Fibroblast of the conjunctiva (primary cell): ENCODE measurements around the gene SUPT4H1.

Experiments
- DNase-seq: peaks from one replicate; pipeline ENCODE4 v3.0.0-alpha.2; 2010; ENCODE audit warnings: low read depth

The SUPT4H1 gene

GRCh38 chr17:58329035-58329809 is 22.8 kb downstream of the SUPT4H1 start:
- DNase-seq = no peak

GRCh38 chr17:58328195-58329034 is 23.6 kb downstream of the SUPT4H1 start, which contains the start of gene TSPOAP1:
Gene TSPOAP1 (minus strand): TSS chr17:58328795. CDS start chr17:58327920, 875 bp downstream.
- no peak for DNase-seq

DNA sequence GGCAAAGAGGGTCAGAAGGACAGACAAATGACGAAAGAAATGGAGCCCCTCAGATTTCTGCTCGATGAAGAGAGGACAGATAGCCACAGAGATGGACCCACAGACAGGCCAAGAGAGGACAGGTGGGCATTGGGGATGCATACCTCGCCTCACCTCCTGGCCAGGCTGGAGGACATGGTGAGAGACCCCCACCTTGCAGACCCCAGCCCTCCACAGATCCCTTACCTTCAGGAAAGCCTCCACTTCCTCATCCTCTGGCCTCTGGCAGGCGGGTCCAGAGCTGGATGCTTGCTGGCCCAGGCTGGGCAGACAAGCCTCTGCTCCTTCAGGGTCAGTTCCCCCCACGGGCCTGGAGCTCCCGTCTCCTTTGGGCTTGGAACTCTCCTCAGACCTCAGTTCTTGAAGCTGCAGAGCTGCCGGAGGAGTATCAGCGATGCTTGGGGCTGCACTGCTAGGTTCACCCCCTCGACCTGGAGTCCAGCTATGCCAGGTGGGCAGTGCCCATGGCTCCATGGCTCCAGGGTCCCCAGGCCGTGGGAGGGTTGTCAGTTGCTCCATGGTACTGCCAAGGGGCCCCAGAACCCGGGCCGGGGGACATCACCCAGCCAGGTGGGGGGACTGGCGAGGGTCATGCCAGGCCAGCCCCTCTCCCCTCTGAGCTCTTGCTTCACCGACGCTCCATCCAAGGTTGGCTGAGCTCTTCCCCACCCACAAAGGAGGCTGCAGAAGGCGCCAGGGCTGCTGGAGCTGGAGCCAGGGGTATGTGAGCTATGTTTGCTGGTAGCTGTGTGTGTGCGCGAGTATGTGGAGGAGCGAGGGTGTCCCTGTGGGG is 24.4 kb downstream of the SUPT4H1 start:
- DNase-seq = no peak

GRCh38 chr17:58326609-58327362 is 25.2 kb downstream of the SUPT4H1 start:
- no peak for DNase-seq

DNA sequence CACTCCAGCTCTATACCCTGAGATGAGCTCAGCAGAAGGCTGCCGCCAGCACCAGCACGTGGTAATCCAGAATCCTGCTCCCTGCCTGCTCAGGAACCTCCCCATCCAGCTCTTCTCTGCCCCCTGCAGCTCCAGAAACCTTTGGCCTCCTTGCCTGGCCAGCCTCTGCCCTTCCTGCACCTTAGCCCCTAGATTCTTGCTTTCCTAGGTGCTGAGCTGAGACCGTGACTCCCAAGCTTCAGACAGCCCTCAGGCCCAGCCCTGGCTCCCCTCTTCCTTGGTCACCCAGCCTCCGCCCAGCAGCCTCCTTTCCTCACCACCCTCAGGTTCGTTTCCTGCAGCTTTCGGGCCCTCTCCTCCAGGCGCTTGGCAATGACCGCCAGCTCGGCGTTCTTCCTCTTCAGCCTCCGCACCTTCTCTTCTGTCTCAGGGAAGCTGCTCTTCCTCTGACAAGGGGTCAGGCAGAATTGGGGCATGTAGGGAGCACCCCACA is 26.0 kb downstream of the SUPT4H1 start:
- no peak for DNase-seq

DNA sequence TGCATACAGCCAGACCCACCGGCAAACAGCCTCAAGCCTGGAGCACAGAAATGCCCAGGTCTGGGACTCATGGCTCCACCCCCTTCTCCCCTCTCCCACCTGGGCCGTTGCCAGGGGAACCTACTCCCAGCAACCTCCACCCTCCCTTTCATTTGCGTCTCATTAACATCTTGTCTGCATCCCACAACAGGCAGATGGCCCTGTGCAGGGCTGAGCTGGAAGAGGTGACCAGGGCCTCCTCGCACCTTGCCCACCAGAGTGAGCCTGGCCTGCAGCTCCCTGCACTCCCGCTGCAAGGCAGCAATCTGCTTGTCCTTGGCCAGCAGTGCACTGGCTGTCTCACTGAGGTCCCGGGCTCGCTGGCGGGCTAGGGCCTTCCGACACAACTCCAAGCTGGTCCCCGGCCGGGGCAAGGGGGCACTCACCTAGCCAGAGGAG is 26.7 kb downstream of the SUPT4H1 start:
- no peak for DNase-seq

GRCh38 chr17:58324409-58325288 is 27.4 kb downstream of the SUPT4H1 start:
- DNase-seq = no peak

GRCh38 chr17:58324056-58324408 is 28.0 kb downstream of the SUPT4H1 start:
- DNase-seq = no peak

GRCh38 chr17:58323366-58324055 is 28.5 kb downstream of the SUPT4H1 start:
- no peak for DNase-seq

DNA sequence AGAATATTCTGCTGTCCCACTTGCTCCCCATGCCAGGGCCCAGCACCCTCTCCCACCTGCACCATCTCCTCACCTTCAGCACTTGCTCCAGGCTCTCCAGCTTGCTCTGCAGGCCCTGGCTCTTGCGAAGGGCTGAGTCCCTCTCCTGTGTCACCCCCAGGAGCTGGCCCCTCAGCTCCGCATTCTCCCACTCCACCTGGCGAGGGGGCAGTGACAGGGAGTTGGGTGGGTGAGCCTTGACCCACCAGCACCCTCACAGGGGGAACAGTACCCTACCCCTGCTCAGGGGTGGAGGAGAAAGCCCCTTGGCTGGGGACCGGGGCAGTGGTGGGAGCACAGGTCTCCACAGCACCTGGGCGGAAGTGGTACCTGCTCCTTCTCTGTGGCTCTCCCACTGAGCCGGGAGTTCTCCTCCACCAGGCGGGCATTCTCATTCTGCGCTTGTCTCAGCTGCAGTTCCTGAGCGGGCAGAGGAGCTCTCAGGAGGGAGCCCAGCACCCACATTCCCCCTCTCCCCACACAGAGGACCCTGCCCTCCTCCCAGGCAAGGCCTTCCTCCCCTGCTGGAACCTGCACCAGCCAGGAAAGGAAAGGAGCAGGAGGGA is 29.3 kb downstream of the SUPT4H1 start:
- DNase-seq = no peak

- DNase-seq = no peak
Measured at GRCh38 chr17:58321571-58322525, 30.2 kb downstream of the SUPT4H1 start.

- DNase-seq = no peak
Measured at GRCh38 chr17:58320570-58321323, 31.3 kb downstream of the SUPT4H1 start.

DNA sequence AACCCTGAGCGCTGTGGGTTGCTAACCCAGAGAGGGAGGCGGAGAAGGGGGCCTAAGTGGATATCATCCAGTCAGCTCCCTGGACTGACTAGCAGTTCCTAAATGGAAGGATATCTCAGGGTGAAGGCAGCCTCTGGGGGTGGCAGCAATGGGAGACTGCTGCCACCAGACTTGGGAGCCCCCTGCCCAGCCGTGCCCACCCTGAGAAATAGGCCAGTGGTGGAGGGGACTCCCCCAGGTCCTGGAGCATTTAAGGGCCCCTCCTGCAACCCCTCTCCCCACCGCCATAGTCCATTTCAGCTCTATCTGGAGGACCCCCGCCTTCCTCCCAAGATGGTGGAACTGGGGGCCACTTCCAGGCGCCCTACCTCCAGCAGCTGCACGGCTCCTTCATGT is 31.8 kb downstream of the SUPT4H1 start:
- no peak for DNase-seq

- no peak for DNase-seq
Measured at GRCh38 chr17:58319173-58320162, 32.5 kb downstream of the SUPT4H1 start.

GRCh38 chr17:58318627-58319172 is 33.3 kb downstream of the SUPT4H1 start:
- DNase-seq = no peak

GRCh38 chr17:58318065-58318481 is 33.9 kb downstream of the SUPT4H1 start:
- no peak for DNase-seq
